ENCODE data around the gene LRRC53.

The LRRC53 gene

GRCh38 chr1:74512170-74512915, at the start of gene LRRC53:
LRRC53 (minus strand) TSS chr1:74512611; CDS start chr1:74483349, 29,262 bp downstream.
- no peak for DNase-seq

GRCh38 chr1:74549932-74550331, 37.5 kb upstream of the LRRC53 start:
- DNase-seq, result no peak

- no peak for DNase-seq
Observed at GRCh38 chr1:74548961-74549750, 36.7 kb upstream of the LRRC53 start.

GRCh38 chr1:74545821-74546220, 33.4 kb upstream of the LRRC53 start:
- DNase-seq, result no peak

- no peak for DNase-seq
Observed at GRCh38 chr1:74534241-74534640, 21.8 kb upstream of the LRRC53 start.

GRCh38 chr1:74531796-74532195, 19.4 kb upstream of the LRRC53 start:
- no peak for DNase-seq

GRCh38 chr1:74530892-74531291, 18.5 kb upstream of the LRRC53 start:
- DNase-seq, result no peak

- DNase-seq, result no peak
Observed at GRCh38 chr1:74528123-74528522, 15.7 kb upstream of the LRRC53 start.

GRCh38 chr1:74526708-74527107, 14.3 kb upstream of the LRRC53 start:
- DNase-seq, result no peak

- DNase-seq, result no peak
Observed at GRCh38 chr1:74523873-74524480, 11.6 kb upstream of the LRRC53 start.

- no peak for DNase-seq
Observed at GRCh38 chr1:74522148-74522547, 9.7 kb upstream of the LRRC53 start.

GRCh38 chr1:74517599-74518051, 5.2 kb upstream of the LRRC53 start:
- DNase-seq, result no peak

- no peak for DNase-seq
Observed at GRCh38 chr1:74513411-74514300, 1.2 kb upstream of the LRRC53 start.

GRCh38 chr1:74508449-74508848, 4.0 kb downstream of the LRRC53 start:
- no peak for DNase-seq

- no peak for DNase-seq
Observed at GRCh38 chr1:74505928-74506710, 6.3 kb downstream of the LRRC53 start.

GRCh38 chr1:74504933-74505512, 7.4 kb downstream of the LRRC53 start:
- DNase-seq, result no peak

GRCh38 chr1:74504125-74504932, 8.1 kb downstream of the LRRC53 start:
- peak; percentile 5 for DNase-seq

GRCh38 chr1:74502858-74503257, 9.6 kb downstream of the LRRC53 start:
- DNase-seq, result no peak

GRCh38 chr1:74502432-74502831, 10.0 kb downstream of the LRRC53 start:
- no peak for DNase-seq

GRCh38 chr1:74498901-74499300, 13.5 kb downstream of the LRRC53 start:
- no peak for DNase-seq

- no peak for DNase-seq
Observed at GRCh38 chr1:74496669-74497068, 15.7 kb downstream of the LRRC53 start.

All from stimulated activated naive CD4-positive, alpha-beta T cell treated with Interleukin-2 at 50 U/mL for 16 hours (primary cell).